IMR-90 (cell line): Measurements from ENCODE around the gene CCDC116. TPM values are rescaled to one million over a fixed set of nuclear protein-coding genes. Genes with fewer than 3 reads are reported as not detected.

Experiments
- ATAC-seq: fragments of 200-7000 bp; cut with Tn5 transposase; 2 replicates; pipeline ENCODE4 v1.9.1; 2020; ENCODE audit warnings: low read depth, mild to moderate bottlenecking, moderate library complexity
- BruUV-seq: library from RNA; stranded (reverse); fragments of 400-500 nt; replicated peaks from 2 replicates; lab custom pipeline; 2021; lab: Mats Ljungman, UMichigan
- CTCF ChIA-PET: fragments of 300-600 bp; formaldehyde crosslinking; extraction: SDS; loops from one replicate; lab custom pipeline; 2021; ENCODE audit warnings: antibody characterized with exemption; lab: Yijun Ruan, JAX
- POLR2A ChIA-PET: fragments of 300-600 bp; sonication (Branson Sonifier 250); formaldehyde crosslinking; loops from one replicate; lab custom pipeline; 2022; ENCODE audit warnings: antibody characterized with exemption; ENCODE audit not compliant: unreplicated experiment; lab: Charles Lee
- DNase-seq: peaks from one replicate; pipeline ENCODE4 v3.0.0; 2013
- H2AFZ ChIP-seq: replicated peaks from 2 replicates; pipeline ENCODE3; 2013; ENCODE audit warnings: low read length, mild to moderate bottlenecking; ENCODE audit not compliant: poor library complexity
- H2AK5ac ChIP-seq: 2 replicates; pipeline ENCODE4 v1.6.1; 2013; ENCODE audit warnings: low read depth, low read length, inconsistent platforms
- H2AK9ac ChIP-seq: replicated peaks from 2 replicates; pipeline ENCODE3; 2013; ENCODE audit warnings: mild to moderate bottlenecking, low read depth, low read length, moderate library complexity; ENCODE audit not compliant: poor library complexity
- H2BK120ac ChIP-seq: 2 replicates; pipeline ENCODE4 v1.6.1; 2013; ENCODE audit warnings: low read depth, low read length, inconsistent platforms
- H2BK15ac ChIP-seq: 3 replicates; pipeline ENCODE4 v1.6.1; 2013; ENCODE audit warnings: low read depth, low read length, inconsistent platforms
- H2BK20ac ChIP-seq: 2 replicates; pipeline ENCODE4 v1.6.1; 2013; ENCODE audit warnings: low read depth, mild to moderate bottlenecking, inconsistent platforms, low read length, moderate library complexity
- H2BK5ac ChIP-seq: 2 replicates; pipeline ENCODE4 v1.6.1; 2013; ENCODE audit warnings: mild to moderate bottlenecking, low read depth, low read length, inconsistent platforms; ENCODE audit not compliant: poor library complexity, severe bottlenecking
- H3K14ac ChIP-seq: replicated peaks from 2 replicates; pipeline ENCODE4 v1.6.1; 2013; ENCODE audit warnings: low read depth, low read length, inconsistent platforms
- H3K18ac ChIP-seq: 2 replicates; pipeline ENCODE4 v1.6.1; 2013; ENCODE audit warnings: low read depth, low read length, control low read depth
- H3K23ac ChIP-seq: 2 replicates; pipeline ENCODE4 v1.6.1; 2013; ENCODE audit warnings: low read depth, low read length, inconsistent platforms
- H3K27ac ChIP-seq: 2 replicates; pipeline ENCODE4 v1.5.1; 2013; ENCODE audit warnings: mild to moderate bottlenecking, control low read depth, low read length; ENCODE audit not compliant: insufficient read depth
- H3K27me3 ChIP-seq: 2 replicates; pipeline ENCODE4 v1.6.1; 2013; ENCODE audit warnings: low read length; ENCODE audit not compliant: control insufficient read depth, insufficient read depth
- H3K36me3 ChIP-seq: 2 replicates; pipeline ENCODE4 v1.6.1; 2013; ENCODE audit warnings: low read length, mixed read lengths; ENCODE audit not compliant: control insufficient read depth, insufficient read depth
- H3K4ac ChIP-seq: 2 replicates; pipeline ENCODE4 v1.6.1; 2013; ENCODE audit warnings: low read depth, low read length, inconsistent platforms
- H3K4me1 ChIP-seq: 2 replicates; pipeline ENCODE4 v1.6.1; 2013; ENCODE audit warnings: low read length, mixed read lengths; ENCODE audit not compliant: control insufficient read depth, insufficient read depth
- H3K4me2 ChIP-seq: 2 replicates; pipeline ENCODE4 v1.6.1; 2013; ENCODE audit warnings: low read depth, mild to moderate bottlenecking, control low read depth, low read length, moderate library complexity
- H3K4me3 ChIP-seq: 2 replicates; pipeline ENCODE4 v1.5.1; 2013; ENCODE audit warnings: low read depth, mild to moderate bottlenecking, control low read depth, low read length, moderate library complexity; ENCODE audit not compliant: insufficient read depth
- H3K56ac ChIP-seq: 2 replicates; pipeline ENCODE4 v1.6.1; 2013; ENCODE audit warnings: low read length, inconsistent platforms; ENCODE audit not compliant: insufficient read depth; ENCODE audit errors: extremely low read depth
- H3K79me1 ChIP-seq, 2 experiments: 2 replicates each; pipeline ENCODE4 v1.6.1; 2013; ENCODE audit warnings: low read length in 2 of 2, inconsistent platforms in 1 of 2, low read depth in 1 of 2
- H3K9ac ChIP-seq: 2 replicates; pipeline ENCODE4 v1.6.1; 2013; ENCODE audit warnings: low read depth, low read length, control low read depth
- H3K9me1 ChIP-seq: 2 replicates; pipeline ENCODE4 v1.6.1; 2013; ENCODE audit warnings: low read length, inconsistent platforms; ENCODE audit not compliant: insufficient read depth
- H3K9me3 ChIP-seq: 2 replicates; pipeline ENCODE4 v1.6.1; 2013; ENCODE audit warnings: low read length; ENCODE audit not compliant: control insufficient read depth, insufficient read depth
- H4K20me1 ChIP-seq: 2 replicates; pipeline ENCODE4 v1.6.1; 2013; ENCODE audit warnings: low read length, inconsistent platforms; ENCODE audit not compliant: insufficient read depth
- H4K5ac ChIP-seq: 2 replicates; pipeline ENCODE4 v1.6.1; 2013; ENCODE audit warnings: mild to moderate bottlenecking, low read depth, low read length, control low read depth
- H4K8ac ChIP-seq, 2 experiments: 2 replicates each; pipeline ENCODE4 v1.6.1; 2013; ENCODE audit warnings: low read depth in 2 of 2, low read length in 2 of 2, control low read depth in 1 of 2, inconsistent platforms in 1 of 2
- H4K91ac ChIP-seq: 2 replicates; pipeline ENCODE4 v1.6.1; 2013; ENCODE audit warnings: low read depth, low read length, inconsistent platforms; ENCODE audit not compliant: insufficient read depth
- BHLHE40 ChIP-seq: fragments of 150-350 bp; IDR thresholded peaks from 2 replicates; pipeline ENCODE4 v1.6.1; 2016; ENCODE audit warnings: mild to moderate bottlenecking, low read depth, low read length
- CEBPB ChIP-seq: IDR thresholded peaks from 2 replicates; pipeline ENCODE4 v1.6.1; 2012; ENCODE audit warnings: low read depth, low read length, improper control_type of control experiment
- CHD1 ChIP-seq: IDR thresholded peaks from 2 replicates; pipeline ENCODE4 v1.6.1; 2012; ENCODE audit warnings: low read depth, low read length, improper control_type of control experiment
- FOS ChIP-seq: fragments of 150-350 bp; IDR thresholded peaks from 2 replicates; pipeline ENCODE4 v1.6.1; 2016; ENCODE audit warnings: low read depth, low read length
- MAFK ChIP-seq: IDR thresholded peaks from 2 replicates; pipeline ENCODE4 v1.6.1; 2012; ENCODE audit warnings: low read depth, low read length, improper control_type of control experiment
- MAZ ChIP-seq: IDR thresholded peaks from 2 replicates; pipeline ENCODE4 v1.6.1; 2012; ENCODE audit warnings: low read depth, mild to moderate bottlenecking, low read length, improper control_type of control experiment, moderate library complexity, borderline replicate concordance
- MXI1 ChIP-seq: IDR thresholded peaks from 2 replicates; pipeline ENCODE4 v1.6.1; 2012; ENCODE audit warnings: low read depth, mild to moderate bottlenecking, low read length, moderate library complexity, borderline replicate concordance
- NFE2L2 ChIP-seq: fragments of 150-350 bp; IDR thresholded peaks from 2 replicates; pipeline ENCODE4 v1.6.1; 2016; ENCODE audit warnings: low read depth, mild to moderate bottlenecking, low read length
- POLR2A ChIP-seq: IDR thresholded peaks from 2 replicates; pipeline ENCODE4 v1.6.1; 2012; ENCODE audit warnings: mild to moderate bottlenecking, low read depth, low read length
- RAD21 ChIP-seq: IDR thresholded peaks from 2 replicates; pipeline ENCODE4 v1.6.1; 2012; ENCODE audit warnings: low read length, improper control_type of control experiment
- RCOR1 ChIP-seq: IDR thresholded peaks from 2 replicates; pipeline ENCODE4 v1.6.1; 2012; ENCODE audit warnings: mild to moderate bottlenecking, low read length, improper control_type of control experiment; ENCODE audit not compliant: insufficient replicate concordance
- RFX5 ChIP-seq: IDR thresholded peaks from 2 replicates; pipeline ENCODE4 v1.8.0; 2012; ENCODE audit warnings: low read depth, mild to moderate bottlenecking, low read length, moderate library complexity
- SMC3 ChIP-seq: fragments of 150-350 bp; IDR thresholded peaks from 2 replicates; pipeline ENCODE4 v1.6.1; 2016; ENCODE audit warnings: low read depth, mild to moderate bottlenecking, antibody characterized with exemption, low read length, moderate library complexity
- WGBS, 2 experiments: methylation state at CpG; one replicate each; pipeline versions ENCODE4 v1.1.5 to v1.1.7; 2013; ENCODE audit warnings: missing lambda C conversion rate in 2 of 2; ENCODE audit not compliant: insufficient read length in 1 of 2; ENCODE audit errors: extremely low coverage in 2 of 2; 5-methylcytosine and 5-hydroxymethylcytosine counted together
- dilution Hi-C: fragments of 300-500 bp; cut with HindIII; formaldehyde crosslinking; loops from one replicate; pipeline ENCODE4 v1.14.3; 2018; ENCODE audit warnings: low sequenced_read_pairs; ENCODE audit not compliant: unreplicated experiment
- in situ Hi-C: fragments of 300-500 bp; cut with MboI; formaldehyde crosslinking; loops from 3 replicates; pipeline ENCODE4 v1.14.3; 2019; ENCODE audit warnings: low sequenced_read_pairs, inconsistent platforms, mixed read lengths
- intact Hi-C: fragments of 100-400 bp; cut with micrococcal nuclease; formaldehyde crosslinking; loops from 2 replicates; pipeline ENCODE4 v1.10.0; 2022
- polyA plus RNA-seq, 3 experiments: library from polyadenylated mRNA; depleted of rRNA; stranded (reverse); fragments of >200 nt; gene quantifications; 2 replicates each; pipeline ENCODE4 v1.2.3, GENCODE V29; 2012; ENCODE audit warnings: low replicate concordance in 1 of 3
- total RNA-seq: library from RNA; depleted of rRNA; stranded (reverse); fragments of >200 nt; gene quantifications from 2 replicates; pipeline ENCODE4 v1.2.3, GENCODE V29; 2012
- TF ChIP-seq, protein P1 (sequence below): conservative IDR thresholded peaks from 2 replicates; pipeline ENCODE4 v1.5.1; 2012; ENCODE audit warnings: mild to moderate bottlenecking, low read depth, low read length, improper control_type of control experiment
- TF ChIP-seq, protein P2 (sequence below): fragments of 150-350 bp; IDR thresholded peaks from 2 replicates; pipeline ENCODE4 v1.6.1; 2016; ENCODE audit warnings: low read depth, mild to moderate bottlenecking, low read length, moderate library complexity, borderline replicate concordance
- TF ChIP-seq, protein P3 (sequence below): fragments of 150-350 bp; IDR thresholded peaks from 2 replicates; pipeline ENCODE4 v1.6.1; 2017; ENCODE audit warnings: mild to moderate bottlenecking, antibody characterized with exemption, low read length, low read depth

Gene CCDC116
- total and polyA plus RNA-seq, 2 of the 4 experiments (the other 2 are of a cell fraction), result under 0.01 to 0.27 TPM

DNA sequence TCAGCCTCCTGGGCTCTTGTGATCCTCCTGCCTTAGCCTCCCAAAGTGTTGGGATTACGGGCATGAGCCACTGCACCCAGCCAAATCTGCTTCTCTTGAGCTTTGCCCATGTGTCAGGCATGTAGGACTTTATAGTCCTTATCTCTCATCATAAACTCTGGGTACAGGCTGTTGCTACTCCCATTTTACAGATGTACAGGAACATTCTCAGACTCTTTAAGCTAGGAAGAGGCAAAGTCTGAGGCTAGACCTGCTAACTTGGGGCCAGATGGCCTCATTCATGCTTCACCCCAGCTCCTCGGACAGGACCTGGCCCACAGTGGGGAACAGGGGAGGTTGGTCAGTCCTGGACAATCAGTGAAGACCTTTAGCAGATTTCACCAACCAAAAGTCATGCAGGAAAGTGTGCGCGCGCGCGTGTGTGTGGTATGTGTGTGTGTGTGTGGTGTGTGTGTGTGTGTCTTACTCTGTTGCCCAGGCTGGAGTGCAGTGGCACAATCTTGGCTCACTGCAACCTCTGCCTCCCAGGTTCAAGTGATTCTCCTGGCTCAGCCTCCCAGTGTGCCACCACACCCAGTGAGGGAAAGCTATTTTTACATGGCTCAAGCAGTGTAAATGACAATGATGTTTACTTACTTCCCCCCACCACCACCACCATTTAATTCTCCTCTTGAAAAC is 26.5 kb upstream of the CCDC116 start:
- H2BK5ac ChIP-seq, result no peak overlapping the region
- no peak overlapping the region; the same call in 1 of the 2 replicates for H3K23ac ChIP-seq
- H4K8ac ChIP-seq, result no peak overlapping the region
- no TSS peak for BruUV-seq
- H2AK9ac ChIP-seq, result peak overlapping the region; percentile 13
- peaks cover 25% of the 10 kb centered on the region for H3K9me1 ChIP-seq
- H2AFZ ChIP-seq, result no peak overlapping the region
- no peak overlapping the region for H2BK15ac ChIP-seq
- no peak overlapping the region for H3K27ac ChIP-seq
- no peak for ATAC-seq
- H2BK20ac ChIP-seq, result no peak overlapping the region
- no peak overlapping the region for H3K56ac ChIP-seq
- H3K27me3 ChIP-seq, result no peaks in the 10 kb centered on the region
- no peak overlapping the region for H3K14ac ChIP-seq
- no peak overlapping the region for H2BK120ac ChIP-seq
- ChIA-PET CTCF (no interaction called here), POLR2A (no interaction called here)
- H3K9ac ChIP-seq, result no peak overlapping the region
- 100% methylated on average over 1 of the region's 7 CpGs; no CpG with 5 or more reads in 1 of the 2 experiments for WGBS, 2 experiments
- H3K4me1 ChIP-seq, result 0 out of 2 replicates have a peak, but pooled peaks cover 3% of the 10 kb centered on the region
- no peak overlapping the region for H3K4me2 ChIP-seq
- dilution Hi-C loops (no loop called here), in situ Hi-C loops (no loop called here), intact Hi-C loops (no loop called here)
- no peak overlapping the region for H3K18ac ChIP-seq
- H3K4ac ChIP-seq, result no peak overlapping the region
- no peak for DNase-seq
- H3K79me1 ChIP-seq, result peaks cover 25 to 80% of the 10 kb centered on the region in 2 experiments
- no peak overlapping the region for H4K91ac ChIP-seq
- no peak overlapping the region for H2AK5ac ChIP-seq
- peaks cover 88% of the 10 kb centered on the region for H4K20me1 ChIP-seq
- H4K5ac ChIP-seq, result no peak overlapping the region
- peaks cover 7% of the 10 kb centered on the region for H3K36me3 ChIP-seq
- no peak for TF ChIP-seq MXI1
- TF ChIP-seq, protein P1, sequence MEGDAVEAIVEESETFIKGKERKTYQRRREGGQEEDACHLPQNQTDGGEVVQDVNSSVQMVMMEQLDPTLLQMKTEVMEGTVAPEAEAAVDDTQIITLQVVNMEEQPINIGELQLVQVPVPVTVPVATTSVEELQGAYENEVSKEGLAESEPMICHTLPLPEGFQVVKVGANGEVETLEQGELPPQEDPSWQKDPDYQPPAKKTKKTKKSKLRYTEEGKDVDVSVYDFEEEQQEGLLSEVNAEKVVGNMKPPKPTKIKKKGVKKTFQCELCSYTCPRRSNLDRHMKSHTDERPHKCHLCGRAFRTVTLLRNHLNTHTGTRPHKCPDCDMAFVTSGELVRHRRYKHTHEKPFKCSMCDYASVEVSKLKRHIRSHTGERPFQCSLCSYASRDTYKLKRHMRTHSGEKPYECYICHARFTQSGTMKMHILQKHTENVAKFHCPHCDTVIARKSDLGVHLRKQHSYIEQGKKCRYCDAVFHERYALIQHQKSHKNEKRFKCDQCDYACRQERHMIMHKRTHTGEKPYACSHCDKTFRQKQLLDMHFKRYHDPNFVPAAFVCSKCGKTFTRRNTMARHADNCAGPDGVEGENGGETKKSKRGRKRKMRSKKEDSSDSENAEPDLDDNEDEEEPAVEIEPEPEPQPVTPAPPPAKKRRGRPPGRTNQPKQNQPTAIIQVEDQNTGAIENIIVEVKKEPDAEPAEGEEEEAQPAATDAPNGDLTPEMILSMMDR, result no peak
- TF ChIP-seq FOS, result no peak
- no peak for TF ChIP-seq BHLHE40
- TF ChIP-seq, protein P2, sequence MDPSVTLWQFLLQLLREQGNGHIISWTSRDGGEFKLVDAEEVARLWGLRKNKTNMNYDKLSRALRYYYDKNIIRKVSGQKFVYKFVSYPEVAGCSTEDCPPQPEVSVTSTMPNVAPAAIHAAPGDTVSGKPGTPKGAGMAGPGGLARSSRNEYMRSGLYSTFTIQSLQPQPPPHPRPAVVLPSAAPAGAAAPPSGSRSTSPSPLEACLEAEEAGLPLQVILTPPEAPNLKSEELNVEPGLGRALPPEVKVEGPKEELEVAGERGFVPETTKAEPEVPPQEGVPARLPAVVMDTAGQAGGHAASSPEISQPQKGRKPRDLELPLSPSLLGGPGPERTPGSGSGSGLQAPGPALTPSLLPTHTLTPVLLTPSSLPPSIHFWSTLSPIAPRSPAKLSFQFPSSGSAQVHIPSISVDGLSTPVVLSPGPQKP, result no peak
- TF ChIP-seq RFX5, result no peak
- TF ChIP-seq POLR2A, result no peak
- TF ChIP-seq, protein P3, sequence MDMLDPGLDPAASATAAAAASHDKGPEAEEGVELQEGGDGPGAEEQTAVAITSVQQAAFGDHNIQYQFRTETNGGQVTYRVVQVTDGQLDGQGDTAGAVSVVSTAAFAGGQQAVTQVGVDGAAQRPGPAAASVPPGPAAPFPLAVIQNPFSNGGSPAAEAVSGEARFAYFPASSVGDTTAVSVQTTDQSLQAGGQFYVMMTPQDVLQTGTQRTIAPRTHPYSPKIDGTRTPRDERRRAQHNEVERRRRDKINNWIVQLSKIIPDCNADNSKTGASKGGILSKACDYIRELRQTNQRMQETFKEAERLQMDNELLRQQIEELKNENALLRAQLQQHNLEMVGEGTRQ, result no peak
- no peak for TF ChIP-seq RAD21
- TF ChIP-seq NFE2L2, result no peak
- TF ChIP-seq MAZ, result no peak
- TF ChIP-seq MAFK, result no peak
- TF ChIP-seq CHD1, result no peak
- no peak for TF ChIP-seq RCOR1
- no peak for TF ChIP-seq SMC3
- no peak for TF ChIP-seq CEBPB
- no peak overlapping the region for H3K4me3 ChIP-seq
- no peaks in the 10 kb centered on the region for H3K9me3 ChIP-seq
